Activated naive CD8-positive, alpha-beta T cell treated with anti-CD3 and anti-CD28 coated beads, Interleukin-2, amount 50 U/mL, for 24 hours (primary cell): Measurements from ENCODE around the gene ANO6.

Experiments
- ATAC-seq: fragments of 150-1000 bp; cut with Tn5 transposase; one replicate; pipeline ENCODE4 v1.10.0; 2021
- DNase-seq: peaks from one replicate; pipeline ENCODE4 v3.0.0; 2021
- H3K27ac Mint-ChIP-seq: one replicate; pipeline ENCODE4 v1.8.0; 2021; ENCODE audit warnings: mild to moderate bottlenecking, mixed read lengths
- H3K27me3 Mint-ChIP-seq: one replicate; pipeline ENCODE4 v1.8.0; 2021; ENCODE audit warnings: mixed read lengths
- H3K36me3 Mint-ChIP-seq: one replicate; pipeline ENCODE4 v1.8.0; 2021; ENCODE audit warnings: low read depth, mixed read lengths
- H3K4me1 Mint-ChIP-seq: one replicate; pipeline ENCODE4 v1.8.0; 2021; ENCODE audit warnings: mixed read lengths
- H3K4me3 Mint-ChIP-seq: one replicate; pipeline ENCODE4 v1.8.0; 2021; ENCODE audit warnings: mild to moderate bottlenecking, moderate library complexity, mixed read lengths
- H3K9me3 Mint-ChIP-seq: one replicate; pipeline ENCODE4 v1.8.0; 2021; ENCODE audit warnings: mixed read lengths

The ANO6 gene

GRCh38 chr12:45292486-45293195, 76.7 kb downstream of the ANO6 start:
- Mint-ChIP-seq H3K36me3 (peaks cover 3% of the 10 kb centered on the region), H3K27ac (no peak overlapping the region), H3K9me3 (no peaks in the 10 kb centered on the region), H3K4me1 (peaks cover 2% of the 10 kb centered on the region), H3K27me3 (no peaks in the 10 kb centered on the region), H3K4me3 (no peak overlapping the region)
- ATAC-seq (no peak), DNase-seq (no peak)

- DNase-seq (no peak), ATAC-seq (no peak)
- Mint-ChIP-seq H3K36me3 (peaks cover 3% of the 10 kb centered on the region), H3K9me3 (no peaks in the 10 kb centered on the region), H3K27me3 (no peaks in the 10 kb centered on the region), H3K27ac (no peak overlapping the region), H3K4me1 (peaks cover 2% of the 10 kb centered on the region), H3K4me3 (no peak overlapping the region)
These were observed 79.0 kb downstream of the ANO6 start for GRCh38 chr12:45294906-45295305.

- Mint-ChIP-seq H3K4me3 (no peak overlapping the region), H3K4me1 (peaks cover 2% of the 10 kb centered on the region), H3K27me3 (no peaks in the 10 kb centered on the region), H3K36me3 (peaks cover 3% of the 10 kb centered on the region), H3K9me3 (no peaks in the 10 kb centered on the region), H3K27ac (no peak overlapping the region)
- ATAC-seq (no peak), DNase-seq (no peak)
These were observed 80.2 kb downstream of the ANO6 start for GRCh38 chr12:45296046-45296586.

- Mint-ChIP-seq H3K27me3 (no peaks in the 10 kb centered on the region), H3K9me3 (no peaks in the 10 kb centered on the region), H3K36me3 (peaks cover 7% of the 10 kb centered on the region), H3K4me3 (no peak overlapping the region), H3K27ac (no peak overlapping the region), H3K4me1 (peaks cover 2% of the 10 kb centered on the region)
- DNase-seq (no peak), ATAC-seq (no peak)
These were observed 82.2 kb downstream of the ANO6 start for GRCh38 chr12:45298047-45298446.

GRCh38 chr12:45298721-45299692, 83.1 kb downstream of the ANO6 start:
- Mint-ChIP-seq H3K36me3 (peaks cover 10% of the 10 kb centered on the region), H3K9me3 (no peaks in the 10 kb centered on the region), H3K27me3 (no peaks in the 10 kb centered on the region), H3K27ac (no peak overlapping the region), H3K4me1 (peaks cover 2% of the 10 kb centered on the region), H3K4me3 (no peak overlapping the region)
- ATAC-seq (no peak), DNase-seq (no peak)

GRCh38 chr12:45302621-45303369, 86.9 kb downstream of the ANO6 start:
- no peak overlapping the region for H3K27ac Mint-ChIP-seq
- ATAC-seq: no peak
- H3K27me3 Mint-ChIP-seq: no peaks in the 10 kb centered on the region
- no peaks in the 10 kb centered on the region for H3K9me3 Mint-ChIP-seq
- no peak for DNase-seq
- peaks cover 19% of the 10 kb centered on the region for H3K36me3 Mint-ChIP-seq
- H3K4me3 Mint-ChIP-seq: no peak overlapping the region
- H3K4me1 Mint-ChIP-seq: no peaks in the 10 kb centered on the region

GRCh38 chr12:45303945-45304344, 88.0 kb downstream of the ANO6 start:
- no peaks in the 10 kb centered on the region for H3K27me3 Mint-ChIP-seq
- H3K9me3 Mint-ChIP-seq: no peaks in the 10 kb centered on the region
- ATAC-seq (no peak), DNase-seq (no peak)
- H3K27ac Mint-ChIP-seq: no peak overlapping the region
- H3K4me3 Mint-ChIP-seq: no peak overlapping the region
- H3K36me3 Mint-ChIP-seq: peaks cover 19% of the 10 kb centered on the region
- no peaks in the 10 kb centered on the region for H3K4me1 Mint-ChIP-seq

- no peak overlapping the region for H3K27ac Mint-ChIP-seq
- H3K27me3 Mint-ChIP-seq: no peaks in the 10 kb centered on the region
- no peak overlapping the region for H3K4me3 Mint-ChIP-seq
- no peak for ATAC-seq
- no peak for DNase-seq
- H3K9me3 Mint-ChIP-seq: no peaks in the 10 kb centered on the region
- H3K36me3 Mint-ChIP-seq: peaks cover 19% of the 10 kb centered on the region
- H3K4me1 Mint-ChIP-seq: no peaks in the 10 kb centered on the region
These were observed 88.8 kb downstream of the ANO6 start for GRCh38 chr12:45304514-45305178.

GRCh38 chr12:45305907-45306306, 90.0 kb downstream of the ANO6 start:
- no peaks in the 10 kb centered on the region for H3K9me3 Mint-ChIP-seq
- DNase-seq (no peak), ATAC-seq (no peak)
- no peak overlapping the region for H3K4me3 Mint-ChIP-seq
- H3K27ac Mint-ChIP-seq: no peak overlapping the region
- no peaks in the 10 kb centered on the region for H3K27me3 Mint-ChIP-seq
- H3K4me1 Mint-ChIP-seq: no peaks in the 10 kb centered on the region
- peaks cover 19% of the 10 kb centered on the region for H3K36me3 Mint-ChIP-seq

- Mint-ChIP-seq H3K27me3 (no peaks in the 10 kb centered on the region), H3K4me1 (peaks cover 2% of the 10 kb centered on the region), H3K27ac (no peak overlapping the region), H3K9me3 (no peaks in the 10 kb centered on the region), H3K4me3 (no peak overlapping the region), H3K36me3 (peaks cover 10% of the 10 kb centered on the region)
- no peak for DNase-seq
- no peak for ATAC-seq
These were observed 94.1 kb downstream of the ANO6 start for GRCh38 chr12:45309836-45310626.

- DNase-seq: no peak
- H3K27me3 Mint-ChIP-seq: no peaks in the 10 kb centered on the region
- no peak for ATAC-seq
- no peak overlapping the region for H3K27ac Mint-ChIP-seq
- no peak overlapping the region for H3K4me3 Mint-ChIP-seq
- peaks cover 2% of the 10 kb centered on the region for H3K4me1 Mint-ChIP-seq
- peaks cover 10% of the 10 kb centered on the region for H3K36me3 Mint-ChIP-seq
- peaks cover 3% of the 10 kb centered on the region for H3K9me3 Mint-ChIP-seq
These were observed 94.7 kb downstream of the ANO6 start for GRCh38 chr12:45310627-45310968.

GRCh38 chr12:45312012-45312411, 96.1 kb downstream of the ANO6 start:
- Mint-ChIP-seq H3K9me3 (peaks cover 10% of the 10 kb centered on the region), H3K27me3 (no peaks in the 10 kb centered on the region), H3K27ac (no peak overlapping the region), H3K36me3 (peaks cover 15% of the 10 kb centered on the region), H3K4me1 (peaks cover 2% of the 10 kb centered on the region), H3K4me3 (no peak overlapping the region)
- DNase-seq (no peak), ATAC-seq (no peak)

GRCh38 chr12:45314770-45315169, 98.9 kb downstream of the ANO6 start:
- Mint-ChIP-seq H3K27ac (no peak overlapping the region), H3K9me3 (peaks cover 10% of the 10 kb centered on the region), H3K36me3 (peaks cover 21% of the 10 kb centered on the region), H3K4me1 (peaks cover 2% of the 10 kb centered on the region), H3K27me3 (no peaks in the 10 kb centered on the region), H3K4me3 (no peak overlapping the region)
- DNase-seq: no peak
- ATAC-seq: no peak
